Lower leg skin (tissue), 3 donors: ENCODE results near the gene EP400.

Experiments used
- POLR2A ChIP-seq, 2 donors: fragments of 450-650 bp; IDR thresholded peaks; one replicate each; pipeline ENCODE4 v1.6.1; 2016 to 2017; ENCODE audit warnings: antibody characterized with exemption in 2 of 2, mild to moderate bottlenecking in 1 of 2, moderate library complexity in 1 of 2
- TF ChIP-seq, protein P1 (sequence below), 3 donors: fragments of 450-650 bp; IDR thresholded peaks; one replicate each; pipeline ENCODE4 v1.5.1; 2016; ENCODE audit warnings: antibody characterized with exemption in 3 of 3, mild to moderate bottlenecking in 3 of 3, moderate library complexity in 2 of 3

DNA sequence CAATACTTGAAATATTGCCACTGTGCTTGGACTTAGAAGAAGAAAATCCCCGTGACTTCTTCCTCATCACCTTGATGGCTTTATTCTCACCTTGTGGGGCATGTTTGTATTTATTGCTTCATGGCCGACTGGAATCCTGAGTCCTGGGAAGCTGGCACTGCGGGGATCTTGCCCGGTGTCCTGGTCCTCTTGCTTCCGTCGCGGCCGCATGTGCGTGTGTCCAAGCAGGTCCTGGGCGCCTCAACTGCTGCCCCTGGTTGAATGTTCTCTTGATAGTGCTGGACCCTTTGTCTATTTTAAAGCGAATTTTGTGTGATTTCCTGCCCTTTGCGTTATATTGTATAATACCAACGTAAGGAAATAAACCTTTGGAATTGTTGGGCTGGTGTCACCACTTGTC lies 27.0 kb upstream of the EP400 start:
- TF ChIP-seq, protein P1, sequence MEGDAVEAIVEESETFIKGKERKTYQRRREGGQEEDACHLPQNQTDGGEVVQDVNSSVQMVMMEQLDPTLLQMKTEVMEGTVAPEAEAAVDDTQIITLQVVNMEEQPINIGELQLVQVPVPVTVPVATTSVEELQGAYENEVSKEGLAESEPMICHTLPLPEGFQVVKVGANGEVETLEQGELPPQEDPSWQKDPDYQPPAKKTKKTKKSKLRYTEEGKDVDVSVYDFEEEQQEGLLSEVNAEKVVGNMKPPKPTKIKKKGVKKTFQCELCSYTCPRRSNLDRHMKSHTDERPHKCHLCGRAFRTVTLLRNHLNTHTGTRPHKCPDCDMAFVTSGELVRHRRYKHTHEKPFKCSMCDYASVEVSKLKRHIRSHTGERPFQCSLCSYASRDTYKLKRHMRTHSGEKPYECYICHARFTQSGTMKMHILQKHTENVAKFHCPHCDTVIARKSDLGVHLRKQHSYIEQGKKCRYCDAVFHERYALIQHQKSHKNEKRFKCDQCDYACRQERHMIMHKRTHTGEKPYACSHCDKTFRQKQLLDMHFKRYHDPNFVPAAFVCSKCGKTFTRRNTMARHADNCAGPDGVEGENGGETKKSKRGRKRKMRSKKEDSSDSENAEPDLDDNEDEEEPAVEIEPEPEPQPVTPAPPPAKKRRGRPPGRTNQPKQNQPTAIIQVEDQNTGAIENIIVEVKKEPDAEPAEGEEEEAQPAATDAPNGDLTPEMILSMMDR (IDR thresholded peaks at IDR 0.05), result no peak
- TF ChIP-seq POLR2A (IDR thresholded peaks at IDR 0.05), result no peak
